Endothelial cell of umbilical vein (primary cell): ENCODE results near the gene TAF10. TPM values are rescaled to one million over a fixed set of nuclear protein-coding genes. Genes with fewer than 3 reads are reported as not detected.

ENCODE experiments used
- BruUV-seq: library from RNA; stranded (reverse); fragments of 400-500 nt; replicated peaks from 2 replicates; lab custom pipeline; 2021; lab: Mats Ljungman, UMichigan
- CTCF ChIA-PET: fragments of 300-600, 350-600 bp; sonication (Branson Sonifier 250); formaldehyde crosslinking; loops from one replicate; lab custom pipeline; 2021; ENCODE audit warnings: antibody characterized with exemption, inconsistent platforms; lab: Charles Lee
- POLR2A ChIA-PET: fragments of 300-600, 350-600 bp; sonication (Branson Sonifier 250); formaldehyde crosslinking; loops from one replicate; lab custom pipeline; 2021; ENCODE audit warnings: antibody characterized with exemption, inconsistent platforms; lab: Charles Lee
- DNase-seq: peaks from one replicate; pipeline ENCODE4 v3.0.0-alpha.2; 2011; ENCODE audit warnings: low read depth, low spot score
- FAIRE-seq: peaks from 2 replicates; lab custom pipeline; 2011; peaks lifted over from hg19 to GRCh38; lab: Jason Lieb, UNC
- H2AFZ ChIP-seq: 2 replicates; pipeline ENCODE4 v1.6.0; 2012; ENCODE audit warnings: low read depth, low read length, control low read depth, inconsistent platforms
- H3K27ac ChIP-seq: 2 replicates; pipeline ENCODE4 v1.5.1; 2011; ENCODE audit warnings: low read depth, mild to moderate bottlenecking, control low read depth, low read length, moderate library complexity; ENCODE audit not compliant: insufficient read depth
- H3K27me3 ChIP-seq, 2 experiments: 2 replicates each; pipeline versions ENCODE4 v1.6.0 to v1.6.1; 2011; ENCODE audit warnings: low read length in 2 of 2, mixed read lengths in 1 of 2; ENCODE audit not compliant: control insufficient read depth in 2 of 2, insufficient read depth in 2 of 2
- H3K36me3 ChIP-seq, 2 experiments: 2 replicates in 1 of 2; 3 replicates in 1 of 2; pipeline ENCODE4 v1.5.1; 2011; ENCODE audit warnings: low read length in 2 of 2, mild to moderate bottlenecking in 1 of 2, moderate library complexity in 1 of 2; ENCODE audit not compliant: control insufficient read depth in 2 of 2, insufficient read depth in 2 of 2; ENCODE audit errors: extremely low read depth in 1 of 2
- H3K4me1 ChIP-seq: 3 replicates; pipeline ENCODE4 v1.5.1; 2011; ENCODE audit warnings: mild to moderate bottlenecking, low read length; ENCODE audit not compliant: control insufficient read depth, insufficient read depth; ENCODE audit errors: extremely low read depth
- H3K4me2 ChIP-seq: 2 replicates; pipeline ENCODE4 v1.6.1; 2011; ENCODE audit warnings: low read length, control low read depth, mixed read lengths; ENCODE audit not compliant: insufficient read depth
- H3K4me3 ChIP-seq, 3 experiments: fragments of 200-600 bp in 1 of 3; sonication (generic), shearing (Covaris generic) in 1 of 3; replicated peaks in 1 of 3; 2 replicates each; pipeline ENCODE4 v1.5.1; 2011 to 2016; ENCODE audit warnings: control low read depth in 3 of 3, low read length in 3 of 3, mild to moderate bottlenecking in 2 of 3, inconsistent platforms in 1 of 3, low read depth in 1 of 3, moderate library complexity in 1 of 3; ENCODE audit not compliant: insufficient read depth in 1 of 3
- H3K79me2 ChIP-seq: 2 replicates; pipeline ENCODE4 v1.6.0; 2012; ENCODE audit warnings: low read length, inconsistent platforms; ENCODE audit not compliant: control insufficient read depth, insufficient read depth
- H3K9ac ChIP-seq: replicated peaks from 2 replicates; pipeline ENCODE3; 2011; ENCODE audit warnings: low read length, control low read depth; ENCODE audit not compliant: insufficient read depth; ENCODE audit errors: extremely low read depth
- H3K9me1 ChIP-seq: replicated peaks from 3 replicates; pipeline ENCODE4 v1.6.0; 2011; ENCODE audit warnings: mild to moderate bottlenecking, low read length; ENCODE audit not compliant: control insufficient read depth, insufficient read depth; ENCODE audit errors: extremely low read depth
- H3K9me3 ChIP-seq: replicated peaks from 2 replicates; pipeline ENCODE4 v1.5.1; 2012; ENCODE audit warnings: low read length, inconsistent platforms; ENCODE audit not compliant: control insufficient read depth, insufficient read depth
- H4K20me1 ChIP-seq: replicated peaks from 2 replicates; pipeline ENCODE3; 2011; ENCODE audit warnings: mild to moderate bottlenecking, low read length; ENCODE audit not compliant: control insufficient read depth, insufficient read depth; ENCODE audit errors: extremely low read depth
- EZH2 ChIP-seq: IDR thresholded peaks from 2 replicates; pipeline ENCODE4 v1.6.1; 2012; ENCODE audit warnings: borderline replicate concordance, low read depth, mild to moderate bottlenecking, moderate library complexity, low read length, inconsistent platforms; ENCODE audit not compliant: severe bottlenecking
- FOS ChIP-seq: IDR thresholded peaks from 2 replicates; pipeline ENCODE4 v1.6.1; 2011; ENCODE audit warnings: mild to moderate bottlenecking, low read length, moderate library complexity, borderline replicate concordance; ENCODE audit not compliant: insufficient read depth
- GATA2 ChIP-seq: IDR thresholded peaks from 2 replicates; pipeline ENCODE4 v1.7.0; 2011; ENCODE audit warnings: low read depth, mild to moderate bottlenecking, moderate library complexity, mixed read lengths, low read length; ENCODE audit not compliant: insufficient read length, insufficient read depth
- JUN ChIP-seq: IDR thresholded peaks from 2 replicates; pipeline ENCODE4 v1.6.1; 2011; ENCODE audit warnings: borderline replicate concordance, low read depth; ENCODE audit not compliant: insufficient read length, insufficient read depth
- MYC ChIP-seq: IDR thresholded peaks from one replicate; pipeline ENCODE4 v1.6.1; 2011; ENCODE audit warnings: mild to moderate bottlenecking, low read depth, low read length
- POLR2A ChIP-seq: IDR thresholded peaks from 2 replicates; pipeline ENCODE4 v1.6.1; 2012; ENCODE audit warnings: low read depth, mild to moderate bottlenecking, control low read depth, low read length
- POLR2AphosphoS5 ChIP-seq: IDR thresholded peaks from 2 replicates; pipeline ENCODE4 v1.6.1; 2012; ENCODE audit warnings: low read depth, mild to moderate bottlenecking, control low read depth, low read length, moderate library complexity; ENCODE audit not compliant: insufficient read depth
- dilution Hi-C: fragments of 300-500 bp; cut with MboI; formaldehyde crosslinking; loops from one replicate; pipeline ENCODE4 v1.15.0; 2019; ENCODE audit warnings: low sequenced_read_pairs; ENCODE audit not compliant: extremely low pct_ligation_motif_present
- intact Hi-C: fragments of 100-400 bp; cut with micrococcal nuclease; formaldehyde crosslinking; loops from one replicate; pipeline ENCODE4 v1.10.0; 2022
- polyA plus RNA-seq, 4 experiments: library from polyadenylated mRNA; depleted of rRNA in 3 of 4; stranded (reverse) in 3 of 4; unstranded in 1 of 4; fragments of >200 nt; gene quantifications; 2 replicates each; pipeline versions ENCODE4 v1.2.1 to v1.2.3, GENCODE V29; 2011 to 2012; ENCODE audit warnings: missing spikeins in 1 of 4
- total RNA-seq: library from RNA; stranded (reverse); gene quantifications from 2 replicates; pipeline ENCODE4 v1.2.3, GENCODE V29; 2021
- TF ChIP-seq, protein P1 (sequence below), 2 donors: IDR thresholded peaks; 1 replicate in 1 of 2; 2 replicates in 1 of 2; pipeline ENCODE4 v1.5.1; 2011; ENCODE audit warnings: low read length in 2 of 2, mild to moderate bottlenecking in 2 of 2, moderate library complexity in 2 of 2, control low read depth in 1 of 2, inconsistent platforms in 1 of 2, low read depth in 1 of 2; ENCODE audit not compliant: insufficient read depth in 1 of 2; ENCODE audit errors: extremely low read depth in 1 of 2
- TF ChIP-seq, protein P2 (sequence below): IDR thresholded peaks from 2 replicates; pipeline ENCODE4 v1.6.1; 2011; ENCODE audit not compliant: insufficient read depth, insufficient read length

The TAF10 gene
- total and polyA plus RNA-seq, 2 donors (not counting 3 experiments of a cell fraction or from before 2014, with no cell fraction given) = 86.2 to 149 TPM

DNA sequence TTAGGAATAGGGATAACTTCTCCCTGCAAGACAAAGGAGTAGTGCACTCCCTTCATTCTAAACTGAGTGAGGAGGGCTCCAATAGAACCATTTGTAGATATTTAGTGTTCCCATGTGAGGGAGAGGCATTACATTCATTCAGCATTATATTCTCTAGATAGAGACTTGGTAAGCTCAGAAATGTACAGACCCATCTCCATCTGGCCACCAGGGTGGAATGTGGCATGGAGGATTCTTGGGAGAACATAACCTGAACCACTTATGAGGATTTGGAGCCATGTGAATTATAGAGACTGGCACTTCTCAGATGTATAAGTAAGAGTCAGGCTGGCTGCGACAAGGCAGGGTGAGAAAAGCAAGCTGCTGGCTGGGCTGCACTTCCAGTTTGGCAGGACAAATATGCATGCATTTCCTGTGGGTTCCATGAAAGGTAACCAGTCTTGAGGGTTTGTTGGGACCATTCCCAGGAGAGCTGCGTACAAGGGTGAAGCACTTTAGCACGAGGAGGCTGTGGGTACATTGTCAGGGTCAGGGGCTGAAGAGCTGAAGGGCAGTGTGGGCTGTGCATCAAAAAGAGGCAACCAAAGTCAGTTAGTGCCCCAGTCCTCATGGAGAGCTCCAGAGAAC lies 17.8 kb downstream of the TAF10 start:
- Histone ChIP-seq H3K9me1 (no peaks in the 10 kb centered on the region), H3K79me2 (peaks cover 9% of the 10 kb centered on the region), H3K27ac (no peak overlapping the region), H3K4me3 (no peak overlapping the region), H2AFZ (no peak overlapping the region), H3K36me3 (peaks cover 3 to 9% of the 10 kb centered on the region in 2 experiments), H3K4me1 (no peaks in the 10 kb centered on the region), H3K9ac (no peak overlapping the region), H3K9me3 (no peaks in the 10 kb centered on the region), H4K20me1 (no peaks in the 10 kb centered on the region), H3K27me3 (no peaks in the 10 kb centered on the region), H3K4me2 (no peak overlapping the region)
- dilution Hi-C loops (no loop called here), intact Hi-C loops (no loop called here)
- no TSS peak for BruUV-seq
- ChIA-PET CTCF (interaction anchor here (1.1 to 5.9 kb wide), 6 partner anchors 8 to 63 kb away, joined by 3 to 46 read pairs (median 4); partner anchors contain the start of genes ILK and RRP8), POLR2A (no interaction called here)
- FAIRE-seq (no peak), DNase-seq (no peak)
- no peak for TF ChIP-seq FOS
- no peak for TF ChIP-seq MYC
- no peak for TF ChIP-seq POLR2A
- TF ChIP-seq EZH2 = no peak
- no peak for TF ChIP-seq GATA2
- no peak for TF ChIP-seq JUN
- TF ChIP-seq POLR2AphosphoS5 = no peak
- TF ChIP-seq, protein P1, sequence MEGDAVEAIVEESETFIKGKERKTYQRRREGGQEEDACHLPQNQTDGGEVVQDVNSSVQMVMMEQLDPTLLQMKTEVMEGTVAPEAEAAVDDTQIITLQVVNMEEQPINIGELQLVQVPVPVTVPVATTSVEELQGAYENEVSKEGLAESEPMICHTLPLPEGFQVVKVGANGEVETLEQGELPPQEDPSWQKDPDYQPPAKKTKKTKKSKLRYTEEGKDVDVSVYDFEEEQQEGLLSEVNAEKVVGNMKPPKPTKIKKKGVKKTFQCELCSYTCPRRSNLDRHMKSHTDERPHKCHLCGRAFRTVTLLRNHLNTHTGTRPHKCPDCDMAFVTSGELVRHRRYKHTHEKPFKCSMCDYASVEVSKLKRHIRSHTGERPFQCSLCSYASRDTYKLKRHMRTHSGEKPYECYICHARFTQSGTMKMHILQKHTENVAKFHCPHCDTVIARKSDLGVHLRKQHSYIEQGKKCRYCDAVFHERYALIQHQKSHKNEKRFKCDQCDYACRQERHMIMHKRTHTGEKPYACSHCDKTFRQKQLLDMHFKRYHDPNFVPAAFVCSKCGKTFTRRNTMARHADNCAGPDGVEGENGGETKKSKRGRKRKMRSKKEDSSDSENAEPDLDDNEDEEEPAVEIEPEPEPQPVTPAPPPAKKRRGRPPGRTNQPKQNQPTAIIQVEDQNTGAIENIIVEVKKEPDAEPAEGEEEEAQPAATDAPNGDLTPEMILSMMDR (IDR thresholded peaks at IDR 0.05; ENCODE audit: extremely low read depth in 1 of 2, insufficient read depth in 1 of 2, low read depth in 1 of 2, low read length in 2 of 2) = no peak
- TF ChIP-seq, protein P2, sequence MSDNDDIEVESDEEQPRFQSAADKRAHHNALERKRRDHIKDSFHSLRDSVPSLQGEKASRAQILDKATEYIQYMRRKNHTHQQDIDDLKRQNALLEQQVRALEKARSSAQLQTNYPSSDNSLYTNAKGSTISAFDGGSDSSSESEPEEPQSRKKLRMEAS = no peak
